GM18907 (cell line): ENCODE results near the gene KREMEN2.
A peak's percentile ranks its signal among the peaks of the same experiment; 100 is the strongest.
"Not testable (repeated sequence)": the region's sequence is repeated elsewhere in the genome, so short reads cannot be mapped to it uniquely, and the experiment has no call there.

Experiments
- ATAC-seq: cut with Tn5 transposase; IDR thresholded peaks from one replicate; pipeline ENCODE4 v1.9.1; 2021; ENCODE audit warnings: mild to moderate bottlenecking, moderate library complexity; ENCODE audit not compliant: unreplicated experiment

KREMEN2 gene, protein sequence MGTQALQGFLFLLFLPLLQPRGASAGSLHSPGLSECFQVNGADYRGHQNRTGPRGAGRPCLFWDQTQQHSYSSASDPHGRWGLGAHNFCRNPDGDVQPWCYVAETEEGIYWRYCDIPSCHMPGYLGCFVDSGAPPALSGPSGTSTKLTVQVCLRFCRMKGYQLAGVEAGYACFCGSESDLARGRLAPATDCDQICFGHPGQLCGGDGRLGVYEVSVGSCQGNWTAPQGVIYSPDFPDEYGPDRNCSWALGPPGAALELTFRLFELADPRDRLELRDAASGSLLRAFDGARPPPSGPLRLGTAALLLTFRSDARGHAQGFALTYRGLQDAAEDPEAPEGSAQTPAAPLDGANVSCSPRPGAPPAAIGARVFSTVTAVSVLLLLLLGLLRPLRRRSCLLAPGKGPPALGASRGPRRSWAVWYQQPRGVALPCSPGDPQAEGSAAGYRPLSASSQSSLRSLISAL

DNA sequence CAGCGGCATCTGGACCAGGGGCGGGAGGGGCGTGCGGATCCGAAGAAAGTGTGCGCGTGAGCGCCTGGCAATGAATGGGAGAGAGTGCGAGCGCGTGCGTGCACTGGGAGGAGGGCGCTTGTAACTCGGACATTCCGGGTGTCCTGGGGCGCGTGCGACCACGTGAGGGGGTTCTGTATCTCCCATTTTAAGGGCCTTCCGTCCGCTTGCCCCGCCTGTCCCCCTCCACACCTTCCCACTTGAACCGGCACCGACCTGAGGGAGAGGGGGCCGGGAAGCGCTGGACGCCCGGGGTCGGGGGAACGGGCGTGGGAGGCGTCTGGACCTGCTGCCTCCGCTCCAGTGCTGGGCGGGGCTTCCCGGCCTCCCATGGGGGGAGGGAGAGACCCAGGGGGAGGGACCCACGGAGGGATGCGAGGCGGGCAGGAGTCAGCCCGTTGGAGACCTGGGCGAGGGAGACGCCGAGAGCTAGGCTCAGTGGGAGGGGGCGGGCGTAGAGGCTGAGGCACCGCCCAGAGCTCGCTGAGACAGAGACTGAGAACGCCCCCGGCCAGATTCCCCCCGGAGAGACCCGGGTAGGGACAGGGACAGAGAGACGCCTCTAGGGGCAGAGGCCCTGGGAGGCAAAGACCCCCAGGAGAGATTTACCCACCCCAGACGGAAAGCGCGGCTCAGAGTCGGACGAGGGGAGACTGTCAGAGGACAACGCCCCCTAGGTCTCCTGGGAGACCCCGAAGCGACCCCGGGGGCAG is at the start of gene KREMEN2:
Gene KREMEN2 (plus strand): TSS at position 553 of the 752 bp plus-strand sequence. CDS start 246 bp downstream, outside the sequence.
- no peak for ATAC-seq

DNA sequence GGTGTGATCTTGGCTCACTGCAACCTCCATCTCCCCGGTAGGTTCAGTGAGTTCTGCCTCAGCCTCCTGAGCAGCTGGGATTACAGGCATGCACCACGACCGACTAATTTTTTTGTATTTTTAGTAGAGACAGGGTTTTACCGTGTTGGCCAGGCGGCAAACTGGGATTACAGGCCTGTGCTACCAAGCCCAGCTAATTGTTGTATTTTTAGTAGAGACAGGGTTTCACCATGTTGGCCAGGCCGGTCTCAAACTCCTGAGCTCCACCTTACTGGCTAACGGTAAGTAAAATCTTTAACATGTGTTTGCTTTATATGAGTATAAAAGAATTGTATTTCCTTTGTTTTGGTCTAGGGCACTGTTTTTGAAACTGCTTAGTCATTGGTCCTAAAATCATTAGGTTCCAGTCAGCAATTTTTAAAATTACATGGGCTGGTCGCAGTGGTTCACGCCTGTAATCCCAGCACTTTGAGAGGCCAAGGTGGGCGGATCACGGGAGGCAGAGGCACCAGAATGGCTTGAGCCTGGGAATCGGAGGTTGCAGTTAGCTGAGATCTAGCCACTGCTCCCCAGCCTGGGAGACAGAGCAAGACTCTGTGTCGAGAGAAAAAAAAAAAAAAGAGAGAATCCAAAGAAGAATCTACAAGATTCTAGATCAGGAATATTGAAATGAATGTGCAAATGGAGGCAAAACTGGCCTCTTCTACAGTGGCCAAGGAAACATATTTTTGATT is 48.7 kb upstream of the KREMEN2 start:
- ATAC-seq = no peak

DNA sequence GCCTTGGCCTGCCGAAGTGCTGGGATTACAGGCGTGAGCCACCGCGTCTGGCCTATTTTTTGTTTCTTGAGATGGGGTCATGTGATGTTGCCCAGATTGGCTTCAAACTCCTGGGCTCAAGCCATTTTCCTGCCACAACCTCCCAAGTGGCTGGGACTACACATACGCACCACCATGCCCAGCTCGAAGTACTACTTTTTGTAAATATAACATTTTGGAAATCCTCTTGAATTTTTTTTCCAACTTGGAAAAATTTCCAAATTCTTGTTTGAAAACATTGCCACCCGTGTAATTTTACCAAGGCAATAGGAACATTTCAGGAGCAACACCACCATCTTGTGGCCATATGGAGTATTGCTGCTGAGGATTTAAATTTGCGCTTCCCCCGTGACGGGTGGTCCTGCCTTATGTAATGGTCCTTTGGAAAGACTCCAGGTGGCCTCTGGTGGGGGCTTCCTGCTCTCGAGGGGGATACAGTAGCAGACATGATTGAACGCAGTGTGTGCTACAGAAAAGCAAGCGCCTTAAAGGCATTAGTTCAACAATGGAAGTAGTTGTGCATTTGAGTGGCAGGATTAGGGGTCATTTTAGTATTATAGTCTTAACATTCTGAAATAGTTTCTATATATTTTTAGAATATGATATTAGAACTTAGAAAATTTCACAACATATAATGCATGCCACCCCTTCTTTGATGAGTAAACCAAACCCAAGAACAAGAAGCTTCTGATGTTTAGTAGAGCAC is 44.4 kb upstream of the KREMEN2 start:
- ATAC-seq = peak; percentile 50

DNA sequence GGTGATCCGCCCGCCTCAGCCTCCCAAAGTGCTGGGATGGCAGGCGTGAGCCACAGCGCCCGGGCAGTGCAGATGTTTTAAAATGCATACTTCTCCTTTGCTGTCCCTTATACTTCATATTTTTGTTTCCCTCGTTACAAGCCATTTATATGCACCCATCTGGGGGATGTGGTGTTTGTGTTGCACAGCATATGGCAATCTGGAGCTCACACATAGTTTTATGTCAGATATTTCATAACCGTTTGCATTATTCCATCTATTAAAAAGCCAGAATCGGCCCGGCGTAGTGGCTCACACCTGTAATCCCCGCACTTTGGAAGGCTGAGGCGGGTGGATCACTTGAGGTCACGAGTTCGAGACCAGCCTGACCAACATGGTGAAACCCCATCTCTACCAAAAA is 40.6 kb upstream of the KREMEN2 start:
- no peak for ATAC-seq

DNA sequence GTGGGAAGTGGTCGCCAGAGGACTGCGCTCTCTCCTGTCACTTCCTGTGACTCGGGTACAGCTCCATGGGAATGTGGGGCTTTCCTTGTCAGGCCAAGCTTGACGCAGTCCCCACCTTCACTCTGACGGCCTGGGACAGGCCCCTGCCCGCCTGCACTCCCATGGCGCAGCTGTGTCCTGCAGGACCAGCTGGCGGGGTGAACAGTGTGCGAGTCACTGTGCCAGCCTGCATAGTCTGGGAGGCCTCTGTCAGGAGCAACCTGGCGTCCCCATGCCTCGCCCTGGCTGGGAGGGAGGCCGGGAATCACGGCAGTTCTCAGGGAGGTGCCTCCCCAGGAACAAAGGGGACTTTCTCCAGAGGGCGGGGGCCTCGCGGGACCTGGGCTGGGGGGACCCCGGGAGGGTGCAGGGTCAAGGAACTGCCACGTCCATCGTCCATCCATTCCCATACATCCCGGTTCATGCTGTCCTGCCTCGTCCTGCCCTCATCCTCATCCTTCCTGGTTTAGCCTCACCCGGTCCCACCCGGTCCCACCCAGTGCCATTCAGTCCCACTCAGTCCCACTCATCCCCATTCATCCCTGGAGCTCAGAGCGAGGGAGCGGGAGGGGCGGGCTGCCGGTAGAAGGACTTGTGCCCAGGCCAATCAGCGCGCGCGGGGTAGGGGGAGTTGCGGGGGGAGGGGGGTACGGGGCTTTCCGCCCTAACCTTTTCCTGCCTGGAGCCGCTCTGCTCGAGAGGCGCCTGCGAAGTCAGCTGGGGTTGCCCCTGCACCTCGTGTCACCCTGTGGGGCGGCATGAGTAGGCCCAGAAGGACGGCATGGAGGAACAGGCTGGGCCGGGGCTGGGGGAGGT is 38.9 kb upstream of the KREMEN2 start:
- no peak for ATAC-seq

DNA sequence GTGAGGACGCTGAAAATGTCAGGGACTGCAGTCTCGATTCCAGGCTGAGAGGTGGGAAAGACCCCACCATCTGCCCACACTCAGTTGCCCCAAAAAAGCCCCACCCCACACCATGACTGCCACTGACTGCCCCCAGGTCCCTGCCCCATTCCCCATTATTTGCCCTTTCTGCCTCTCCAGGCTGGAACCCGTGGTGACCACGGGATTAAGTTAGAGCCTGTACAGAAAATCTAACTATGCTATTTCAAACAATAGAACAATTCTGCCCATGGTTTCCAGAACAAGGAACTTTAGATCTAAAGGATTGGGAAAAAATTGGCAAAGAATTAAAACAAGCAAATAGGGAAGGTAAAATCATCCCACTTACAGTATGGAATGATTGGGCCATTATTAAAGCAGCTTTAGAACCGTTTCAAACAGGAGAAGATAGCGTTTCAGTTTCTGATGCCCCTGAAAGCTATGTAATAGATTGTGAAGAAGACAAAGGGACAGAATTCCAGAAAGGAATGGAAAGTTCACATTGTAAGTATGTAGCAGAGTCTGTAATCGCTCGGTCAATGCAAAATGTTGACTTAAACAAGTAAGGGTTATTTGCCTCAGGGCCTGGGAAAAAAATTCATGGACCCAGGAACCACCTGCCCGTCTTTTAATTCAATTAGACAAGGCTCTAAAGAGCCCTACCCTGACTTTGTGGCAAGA is 38.0 kb upstream of the KREMEN2 start:
- ATAC-seq = no peak

DNA sequence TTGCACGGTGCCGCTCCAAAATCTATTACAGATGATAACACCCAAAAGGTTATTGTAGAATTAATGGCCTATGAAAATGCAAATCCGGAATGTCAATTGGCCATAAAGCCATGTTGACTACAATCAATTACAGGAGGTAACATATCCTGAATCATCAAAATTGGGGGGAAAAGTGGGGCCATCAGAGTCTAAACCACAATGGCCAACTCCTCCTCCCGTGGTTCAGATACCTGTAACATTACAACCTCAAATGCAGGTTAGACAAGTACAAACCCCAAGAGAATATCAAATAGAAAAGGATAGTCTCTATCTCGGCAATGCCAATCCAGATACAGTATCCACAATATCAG is 37.5 kb upstream of the KREMEN2 start:
- no peak for ATAC-seq

DNA sequence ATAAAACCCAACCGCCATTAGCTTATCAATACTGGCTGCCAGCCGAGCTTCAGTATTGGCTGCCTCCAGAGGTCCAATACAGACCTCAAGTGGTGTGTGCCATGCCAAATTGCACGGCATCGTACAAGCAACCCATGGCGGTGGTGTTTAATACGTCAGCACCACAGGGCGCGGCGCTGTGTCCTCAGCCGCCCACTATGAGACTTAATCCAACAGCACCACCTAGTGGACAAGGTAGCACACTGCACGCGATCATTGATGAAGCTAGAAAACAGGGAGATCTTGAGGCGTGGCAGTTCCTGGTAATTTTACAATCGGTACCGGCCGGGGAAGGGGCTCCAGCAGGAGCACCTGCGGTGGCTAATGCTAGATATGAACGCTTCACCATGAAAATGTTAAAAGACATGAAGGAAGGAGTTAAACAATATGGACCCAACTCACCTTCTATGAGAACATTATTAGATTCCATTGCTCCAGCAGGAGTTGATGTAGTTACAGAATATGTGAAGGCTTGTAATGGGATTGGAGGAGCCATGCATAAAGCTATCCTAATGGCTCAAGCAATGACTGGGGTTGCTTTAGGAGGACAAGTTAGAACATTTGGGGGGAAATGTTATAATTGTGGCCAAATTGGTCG is 36.9 kb upstream of the KREMEN2 start:
- no peak for ATAC-seq

DNA sequence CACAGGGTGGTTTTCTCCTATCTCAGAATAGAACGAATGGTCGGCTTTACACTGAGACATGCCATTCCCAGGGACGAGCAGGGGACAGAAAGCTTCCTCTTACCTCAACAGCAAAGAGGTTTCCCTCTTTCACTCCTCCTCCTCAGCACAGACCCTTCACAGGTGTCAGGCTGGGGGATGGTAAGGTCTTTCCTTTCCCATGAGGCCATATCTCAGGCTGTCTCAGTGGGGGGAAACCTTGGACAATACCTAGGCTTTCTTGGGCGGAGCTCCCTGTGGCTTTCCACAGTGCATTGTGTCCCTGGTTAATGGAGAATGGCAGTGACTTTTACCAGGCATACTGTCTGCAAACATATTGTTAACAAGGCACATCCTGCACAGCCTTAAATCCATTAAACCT is 35.9 kb upstream of the KREMEN2 start:
- ATAC-seq = not testable (repeated sequence)

DNA sequence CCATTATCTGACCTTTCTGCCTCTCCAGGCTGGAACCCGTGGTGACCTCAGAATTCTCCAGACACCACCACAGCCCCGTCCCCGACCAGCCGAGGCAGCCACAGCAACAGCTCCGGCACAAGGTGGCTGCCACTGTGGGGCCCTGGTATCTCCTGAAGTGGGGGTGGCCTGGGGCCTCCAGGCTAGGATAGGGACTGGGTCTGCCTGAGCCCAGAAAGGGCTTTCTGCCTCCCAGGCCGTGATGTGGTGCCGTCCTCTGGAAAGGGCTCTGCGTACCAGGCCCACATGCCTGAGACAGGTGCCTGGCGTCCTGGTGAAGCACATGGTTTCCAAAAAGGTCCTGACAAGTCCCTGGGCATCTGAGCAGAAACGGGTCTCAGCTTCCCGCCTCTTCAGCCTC is 35.3 kb upstream of the KREMEN2 start:
- ATAC-seq = no peak

DNA sequence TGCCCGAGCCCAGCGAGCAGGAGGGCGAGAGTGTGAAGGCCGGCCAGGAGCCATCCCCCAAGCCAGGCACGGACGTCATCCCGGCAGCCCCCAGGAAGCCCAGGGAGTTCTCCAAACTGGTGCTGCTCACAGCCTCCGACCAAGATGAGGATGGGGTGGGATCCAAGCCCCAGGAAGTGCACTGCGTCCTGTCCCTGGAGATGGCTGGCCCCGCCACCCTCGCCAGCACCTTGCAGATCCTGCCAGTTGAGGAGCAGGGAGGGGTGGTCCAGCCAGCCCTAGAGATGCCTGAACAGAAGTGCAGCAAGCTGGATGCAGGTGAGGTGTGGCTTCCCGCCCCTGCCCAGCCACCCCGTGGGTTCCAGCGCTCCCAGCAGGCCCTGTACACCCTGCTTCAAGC is 34.4 kb upstream of the KREMEN2 start:
- no peak for ATAC-seq

DNA sequence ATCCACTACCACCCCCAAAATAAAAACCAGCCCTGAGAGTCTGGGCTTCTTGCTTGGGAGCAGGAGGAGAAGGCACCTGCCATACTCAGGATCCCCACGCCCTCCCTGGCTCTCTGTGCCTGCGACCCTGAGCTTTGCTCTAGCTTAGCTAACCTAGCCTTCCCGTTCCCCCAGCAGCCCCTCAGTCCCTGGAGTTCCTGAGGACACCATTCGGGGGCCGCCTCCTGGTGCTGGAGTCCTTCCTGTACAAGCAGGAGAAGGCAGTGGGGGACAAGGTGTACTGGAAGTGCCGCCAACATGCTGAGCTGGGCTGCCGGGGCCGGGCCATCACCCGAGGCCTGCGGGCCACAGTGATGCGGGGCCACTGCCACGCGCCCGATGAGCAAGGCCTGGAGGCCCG is 33.8 kb upstream of the KREMEN2 start:
- ATAC-seq = no peak

DNA sequence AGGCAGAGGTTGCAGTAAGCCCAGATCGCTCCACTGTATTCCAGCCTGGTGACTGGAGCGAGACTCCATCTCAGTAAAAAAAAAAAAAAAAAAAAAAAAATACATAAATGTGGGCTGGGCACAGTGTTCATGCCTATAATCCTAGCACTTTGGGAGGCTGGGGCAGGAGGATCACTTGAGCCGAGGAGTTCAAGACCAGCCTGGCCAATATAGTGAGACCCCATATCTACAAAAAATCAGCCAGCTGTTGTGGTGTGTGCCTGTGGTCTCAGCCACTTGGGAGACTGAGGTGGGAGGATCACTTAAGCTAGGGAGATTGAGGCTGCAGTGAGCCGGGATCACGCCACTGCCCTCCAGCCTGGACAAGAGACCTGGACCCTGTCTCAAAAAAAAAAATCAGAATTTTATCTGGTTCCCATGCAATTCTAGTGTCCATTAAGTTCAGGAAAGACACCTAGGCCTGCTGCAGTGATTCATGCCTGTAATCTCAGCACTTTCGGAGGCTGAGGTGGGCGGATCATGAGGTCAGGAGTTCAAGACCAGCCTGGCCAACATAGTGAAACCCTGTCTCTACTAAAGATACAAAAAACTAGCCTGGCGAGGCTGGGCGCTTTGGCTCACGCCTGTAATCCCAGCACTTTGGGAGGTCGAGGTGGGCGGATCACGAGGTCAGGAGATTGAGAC is 32.7 kb upstream of the KREMEN2 start:
- ATAC-seq = not testable (repeated sequence)

DNA sequence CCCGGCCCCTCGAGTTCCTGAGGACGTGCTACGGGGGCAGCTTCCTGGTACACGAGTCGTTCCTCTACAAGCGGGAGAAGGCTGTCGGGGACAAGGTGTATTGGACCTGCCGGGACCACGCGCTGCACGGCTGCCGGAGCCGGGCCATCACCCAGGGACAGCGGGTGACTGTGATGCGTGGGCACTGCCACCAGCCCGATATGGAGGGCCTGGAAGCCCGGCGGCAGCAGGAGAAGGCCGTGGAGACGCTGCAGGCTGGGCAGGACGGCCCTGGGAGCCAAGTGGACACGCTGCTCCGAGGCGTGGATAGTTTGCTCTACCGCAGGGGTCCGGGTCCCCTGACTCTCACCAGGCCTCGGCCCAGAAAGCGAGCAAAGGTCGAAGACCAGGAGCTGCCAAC is 30.9 kb upstream of the KREMEN2 start:
- ATAC-seq = no peak

DNA sequence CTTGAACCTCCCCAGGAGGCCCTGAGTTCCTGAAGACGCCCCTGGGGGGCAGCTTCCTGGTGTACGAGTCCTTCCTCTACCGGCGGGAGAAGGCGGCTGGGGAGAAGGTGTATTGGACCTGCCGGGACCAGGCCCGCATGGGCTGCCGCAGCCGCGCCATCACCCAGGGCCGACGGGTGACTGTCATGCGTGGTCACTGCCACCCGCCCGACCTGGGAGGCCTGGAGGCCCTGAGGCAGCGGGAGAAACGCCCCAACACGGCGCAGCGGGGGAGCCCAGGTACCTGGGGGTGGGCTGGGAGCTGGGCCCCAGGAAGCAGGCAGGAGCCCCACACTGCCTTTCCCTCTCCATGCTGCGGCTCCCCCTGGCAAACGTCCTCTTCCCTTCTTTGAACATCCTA is 30.4 kb upstream of the KREMEN2 start:
- ATAC-seq = no peak

DNA sequence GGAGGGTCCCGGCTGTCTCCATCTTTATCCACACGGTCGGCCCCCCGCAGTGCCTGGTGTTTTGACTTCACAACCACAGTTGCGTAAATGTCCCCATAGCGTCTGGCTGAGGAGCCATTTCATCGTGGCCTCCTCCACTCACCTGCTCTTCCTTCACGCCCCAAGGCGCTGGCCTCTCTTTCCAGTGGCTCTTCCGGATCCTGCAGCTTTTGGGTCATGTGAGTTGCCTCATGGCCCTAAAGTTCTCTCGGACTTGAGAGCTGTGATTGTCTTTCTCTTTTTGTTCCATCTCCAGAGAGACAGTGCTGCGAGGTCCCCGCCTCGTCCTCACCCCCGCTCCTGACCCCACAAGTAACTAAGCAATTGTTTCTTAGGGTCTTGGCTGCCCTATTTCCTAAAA is 29.6 kb upstream of the KREMEN2 start:
- no peak for ATAC-seq

DNA sequence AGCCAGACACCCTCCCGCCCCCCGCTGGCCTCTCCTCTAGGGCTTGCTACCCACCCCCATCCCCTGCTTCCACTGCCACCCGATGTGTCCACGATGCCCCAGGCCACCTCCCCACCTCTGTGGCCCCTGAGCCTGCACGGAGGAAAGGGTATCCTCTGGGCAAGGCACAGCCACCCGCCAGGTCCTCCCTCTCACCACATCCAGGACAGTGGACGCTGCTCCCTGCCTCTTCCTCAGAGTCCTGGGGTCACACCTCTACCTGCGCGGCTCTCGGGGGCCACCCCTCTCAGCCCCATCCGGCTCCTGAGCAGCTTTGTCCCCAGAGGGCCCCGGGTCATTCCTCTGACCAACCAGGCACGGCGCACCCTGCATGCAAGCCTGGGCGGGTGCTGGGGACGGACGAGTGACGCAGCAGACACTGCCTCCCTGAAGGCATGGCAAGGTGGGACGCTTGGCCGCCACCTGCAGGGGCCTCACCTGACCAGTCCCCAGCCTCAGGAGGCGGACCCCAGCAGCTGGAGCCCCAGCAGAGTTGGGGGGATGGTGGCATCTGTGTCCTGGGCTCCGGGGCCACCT is 27.6 kb upstream of the KREMEN2 start:
- no peak for ATAC-seq

DNA sequence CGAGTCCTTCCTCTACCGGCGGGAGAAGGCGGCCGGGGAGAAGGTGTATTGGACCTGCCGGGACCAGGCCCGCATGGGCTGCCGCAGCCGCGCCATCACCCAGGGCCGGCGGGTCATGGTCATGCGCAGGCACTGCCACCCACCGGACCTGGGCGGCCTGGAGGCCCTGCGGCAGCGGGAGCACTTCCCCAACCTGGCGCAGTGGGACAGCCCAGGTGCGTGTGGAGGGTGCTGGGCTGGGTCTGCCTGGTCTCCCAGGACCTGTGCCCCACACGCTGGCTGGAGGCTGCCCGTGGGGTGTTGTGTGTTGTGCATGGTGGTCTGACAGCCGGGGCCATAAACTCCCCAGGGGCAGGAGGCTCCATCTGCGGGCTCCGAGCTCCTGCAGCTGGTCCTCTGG is 26.9 kb upstream of the KREMEN2 start:
- ATAC-seq = no peak
